OCI-LY3 (cell line): ENCODE data around the gene IFFO2.

ENCODE experiments used
- EZH2phosphoT487 ChIP-seq: fragments of 200-600 bp; shearing (Covaris generic); IDR thresholded peaks from 2 replicates; pipeline ENCODE4 v1.6.1; 2018; ENCODE audit warnings: antibody characterized with exemption, mixed run types, low read depth
- TF ChIP-seq, protein P1 (sequence below): fragments of 200-600, 300-600 bp; sonication (generic); IDR thresholded peaks from 2 replicates; pipeline ENCODE4 v1.5.1; 2014; ENCODE audit warnings: antibody characterized with exemption, low read length, low read depth

- TF ChIP-seq, protein P1, sequence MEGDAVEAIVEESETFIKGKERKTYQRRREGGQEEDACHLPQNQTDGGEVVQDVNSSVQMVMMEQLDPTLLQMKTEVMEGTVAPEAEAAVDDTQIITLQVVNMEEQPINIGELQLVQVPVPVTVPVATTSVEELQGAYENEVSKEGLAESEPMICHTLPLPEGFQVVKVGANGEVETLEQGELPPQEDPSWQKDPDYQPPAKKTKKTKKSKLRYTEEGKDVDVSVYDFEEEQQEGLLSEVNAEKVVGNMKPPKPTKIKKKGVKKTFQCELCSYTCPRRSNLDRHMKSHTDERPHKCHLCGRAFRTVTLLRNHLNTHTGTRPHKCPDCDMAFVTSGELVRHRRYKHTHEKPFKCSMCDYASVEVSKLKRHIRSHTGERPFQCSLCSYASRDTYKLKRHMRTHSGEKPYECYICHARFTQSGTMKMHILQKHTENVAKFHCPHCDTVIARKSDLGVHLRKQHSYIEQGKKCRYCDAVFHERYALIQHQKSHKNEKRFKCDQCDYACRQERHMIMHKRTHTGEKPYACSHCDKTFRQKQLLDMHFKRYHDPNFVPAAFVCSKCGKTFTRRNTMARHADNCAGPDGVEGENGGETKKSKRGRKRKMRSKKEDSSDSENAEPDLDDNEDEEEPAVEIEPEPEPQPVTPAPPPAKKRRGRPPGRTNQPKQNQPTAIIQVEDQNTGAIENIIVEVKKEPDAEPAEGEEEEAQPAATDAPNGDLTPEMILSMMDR = no peak
- no peak for TF ChIP-seq EZH2phosphoT487
Measured at GRCh38 chr1:18937539-18937938, 18.9 kb downstream of the IFFO2 start.
